Transverse colon (tissue), 4 donors: ENCODE data around the gene STAMBPL1. TPM values are rescaled to one million over a fixed set of nuclear protein-coding genes. Genes with fewer than 3 reads are reported as not detected.

Experiments used
- DNase-seq: peaks from one replicate; pipeline ENCODE4 v3.0.0-alpha.2; 2019
- H3K27ac ChIP-seq, 4 donors: fragments of 200-600 bp; sonication (generic); 2 replicates each; pipeline ENCODE4 v1.5.1; 2016 to 2018; ENCODE audit warnings: inconsistent platforms in 4 of 4
- H3K27me3 ChIP-seq: fragments of 200-600 bp; sonication (generic); 2 replicates; pipeline ENCODE4 v1.5.1; 2017; ENCODE audit warnings: inconsistent platforms
- H3K36me3 ChIP-seq, 4 donors: fragments of 200-600 bp; sonication (generic); 2 replicates each; pipeline ENCODE4 v1.5.1; 2017 to 2019; ENCODE audit warnings: inconsistent platforms in 4 of 4
- H3K4me1 ChIP-seq, 4 donors: fragments of 200-600 bp; sonication (generic); 2 replicates each; pipeline ENCODE4 v1.5.1; 2017 to 2020; ENCODE audit warnings: inconsistent platforms in 4 of 4
- H3K4me3 ChIP-seq, 4 donors: fragments of 200-600 bp; sonication (generic); 1 replicate in 1 of 4; 2 replicates in 3 of 4; pipeline versions ENCODE4 v1.5.1 to v1.6.1; 2017 to 2019; ENCODE audit warnings: inconsistent platforms in 4 of 4
- H3K9me3 ChIP-seq, 2 donors: fragments of 200-600 bp; sonication (generic); 2 replicates each; pipeline ENCODE4 v1.5.1; 2017 to 2019; ENCODE audit warnings: inconsistent platforms in 2 of 2
- CTCF ChIP-seq, 5 experiments: fragments of 200-600 bp in 3 of 5; fragments of 450-650 bp in 2 of 5; sonication (generic) in 3 of 5; IDR thresholded peaks; 1 replicate in 2 of 5; 2 replicates in 3 of 5; pipeline ENCODE4 v1.5.1; 2016 to 2017; ENCODE audit warnings: antibody characterized with exemption in 5 of 5, inconsistent platforms in 3 of 5, mild to moderate bottlenecking in 2 of 5, moderate library complexity in 1 of 5
- EP300 ChIP-seq: sonication (generic); formaldehyde crosslinking; IDR thresholded peaks from one replicate; pipeline ENCODE4 v1.6.1; 2017; ENCODE audit warnings: antibody characterized with exemption, low read depth
- POLR2A ChIP-seq: fragments of 450-650 bp; IDR thresholded peaks from one replicate; pipeline ENCODE4 v1.6.1; 2016; ENCODE audit warnings: antibody characterized with exemption, mild to moderate bottlenecking, moderate library complexity
- POLR2AphosphoS5 ChIP-seq, 3 donors: sonication (generic); formaldehyde crosslinking; IDR thresholded peaks; one replicate each; pipeline ENCODE4 v1.6.1; 2016; ENCODE audit warnings: antibody characterized with exemption in 3 of 3
- WGBS, 2 donors: methylation state at CpG; one replicate each; pipeline ENCODE4 v1.1.5; 2018; ENCODE audit warnings: low coverage in 1 of 2; 5-methylcytosine and 5-hydroxymethylcytosine counted together
- in situ Hi-C, 4 donors: fragments of 200-750 bp; cut with MboI; loops; one replicate each; pipeline versions ENCODE4 v1.15.0 to v1.15.1; 2017; ENCODE audit warnings: low sequenced_read_pairs in 3 of 4, low pct_ligation_motif_present in 1 of 4, low pct_unique_long_range_greater_than_20kb in 1 of 4
- intact Hi-C: fragments of 100-400 bp; cut with DNase I; formaldehyde crosslinking; loops from one replicate; pipeline ENCODE4 v1.15.1; 2023; ENCODE audit warnings: low total_unique reads
- total RNA-seq, 4 donors: library from RNA; depleted of rRNA; stranded (reverse); fragments of >200 nt; gene quantifications; one replicate each; pipeline ENCODE4 v1.1.0, GENCODE V29; 2016

Gene STAMBPL1
- total RNA-seq, 4 donors from 2014 or later: 74.8 to 176 (median 134) TPM

- Histone ChIP-seq H3K36me3 (no peaks in the 10 kb centered on the region), H3K9me3 (no peaks in the 10 kb centered on the region), H3K27me3 (no peaks in the 10 kb centered on the region), H3K27ac (no peak overlapping the region), H3K4me1 (peaks cover 0 to 18% (median 5%) of the 10 kb centered on the region in 4 donors), H3K4me3 (no peak overlapping the region)
- intact Hi-C loops: no loop called here
- in situ Hi-C loops: no loop called here
- WGBS, 2 donors: 76 to 81% methylated on average over 2 of the region's 2 CpGs
- TF ChIP-seq POLR2AphosphoS5 (IDR thresholded peaks at IDR 0.05) (no peak), POLR2A (no peak), EP300 (no peak), CTCF (IDR thresholded peaks at IDR 0.05) (no peak)
- DNase-seq: no peak
These were observed 82.3 kb downstream of the STAMBPL1 start for GRCh38 chr10:88962336-88962735.

DNA sequence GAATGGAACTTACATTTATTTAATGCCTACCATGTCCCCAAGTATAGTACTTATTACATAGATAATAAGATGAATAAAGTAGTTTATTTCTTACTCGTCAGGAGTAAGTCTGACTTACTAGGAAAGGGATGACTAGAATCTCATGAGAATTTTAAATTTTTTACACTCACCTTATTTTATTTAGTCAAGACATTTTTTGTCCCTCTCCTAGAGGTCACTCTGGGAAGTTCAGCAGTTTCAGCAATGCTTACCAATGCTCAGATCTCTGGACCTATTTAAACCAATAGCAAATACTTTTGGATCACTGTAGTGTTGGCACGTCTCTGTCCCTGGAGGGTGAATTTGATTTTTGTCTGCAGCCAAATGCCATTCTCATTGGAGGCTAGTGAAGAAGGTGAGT lies 83.3 kb downstream of the STAMBPL1 start:
- WGBS, 2 donors: 97 to 100% methylated on average over 2 of the region's 2 CpGs
- Histone ChIP-seq H3K36me3 (no peaks in the 10 kb centered on the region), H3K27ac (no peak overlapping the region), H3K4me3 (no peak overlapping the region), H3K27me3 (no peaks in the 10 kb centered on the region), H3K4me1 (peaks cover 0 to 18% (median 5%) of the 10 kb centered on the region in 4 donors), H3K9me3 (no peaks in the 10 kb centered on the region)
- in situ Hi-C loops (no loop called here), intact Hi-C loops (no loop called here)
- DNase-seq: no peak
- TF ChIP-seq EP300 (no peak), CTCF (IDR thresholded peaks at IDR 0.05) (no peak), POLR2AphosphoS5 (IDR thresholded peaks at IDR 0.05) (no peak)

DNA sequence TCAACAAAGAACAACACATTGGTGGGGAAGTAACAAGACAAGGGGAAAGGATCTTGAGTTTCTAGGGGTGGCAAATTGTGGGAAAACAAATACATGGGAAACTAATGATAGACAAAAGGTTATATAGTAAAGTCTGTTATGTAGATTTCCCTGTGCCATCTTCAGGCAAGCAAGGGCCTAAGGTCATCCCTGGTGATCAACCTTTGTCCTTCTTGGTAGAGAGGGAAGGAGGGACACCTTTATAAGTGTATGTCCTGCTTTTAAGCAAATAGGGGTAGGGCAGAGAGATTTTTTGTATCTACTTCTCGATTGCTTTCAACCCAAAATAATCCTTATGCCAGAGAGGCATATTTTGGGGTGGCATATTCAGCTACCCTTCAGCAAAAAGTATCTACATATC lies 84.3 kb downstream of the STAMBPL1 start:
- in situ Hi-C loops (no loop called here), intact Hi-C loops (no loop called here)
- Histone ChIP-seq H3K27ac (no peak overlapping the region), H3K4me3 (no peak overlapping the region), H3K4me1 (peaks cover 0 to 18% (median 5%) of the 10 kb centered on the region in 4 donors), H3K36me3 (no peaks in the 10 kb centered on the region), H3K27me3 (no peaks in the 10 kb centered on the region), H3K9me3 (no peaks in the 10 kb centered on the region)
- TF ChIP-seq EP300: no peak
- TF ChIP-seq CTCF (IDR thresholded peaks at IDR 0.05): no peak
- TF ChIP-seq POLR2AphosphoS5 (IDR thresholded peaks at IDR 0.05): no peak
- no peak for TF ChIP-seq POLR2A
- WGBS, 2 donors: 83% methylated on average over 1 of the region's 1 CpG; no CpG with 5 or more reads in 1 of the 2 donors
- no peak for DNase-seq

DNA sequence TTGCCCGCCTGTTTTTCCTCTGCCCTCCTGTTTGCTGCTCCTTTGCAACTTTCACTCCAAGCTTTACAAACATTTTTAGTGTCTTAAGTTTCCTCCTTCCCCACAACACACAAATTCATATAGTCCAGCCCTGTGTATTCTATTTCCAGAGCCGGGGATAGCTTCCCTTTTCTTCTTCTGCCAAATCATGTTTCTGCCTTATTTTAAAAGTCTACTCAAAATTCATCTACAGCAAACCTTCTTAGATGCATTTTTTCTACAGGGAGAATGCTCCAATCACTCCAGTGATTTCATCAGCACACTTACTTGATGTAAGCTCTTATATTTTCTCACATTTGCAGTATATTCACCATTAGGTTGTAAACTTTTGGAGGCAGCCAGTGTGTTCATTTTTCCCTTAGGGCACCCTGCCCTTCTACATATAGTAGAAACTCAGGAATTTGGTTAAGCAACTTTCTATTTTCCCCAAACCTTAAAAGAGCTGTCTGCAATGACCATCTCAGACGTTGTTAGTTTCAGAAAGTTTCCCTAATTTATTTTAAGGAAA lies 84.9 kb downstream of the STAMBPL1 start:
- no peaks in the 10 kb centered on the region for H3K27me3 ChIP-seq
- H3K27ac ChIP-seq: no peak overlapping the region
- TF ChIP-seq POLR2A (no peak), CTCF (IDR thresholded peaks at IDR 0.05) (no peak), EP300 (no peak), POLR2AphosphoS5 (IDR thresholded peaks at IDR 0.05) (no peak)
- H3K9me3 ChIP-seq: no peaks in the 10 kb centered on the region
- intact Hi-C loops (no loop called here), in situ Hi-C loops (no loop called here)
- peaks cover 0 to 18% (median 5%) of the 10 kb centered on the region in 4 donors for H3K4me1 ChIP-seq
- no peaks in the 10 kb centered on the region for H3K36me3 ChIP-seq
- no peak for DNase-seq
- no peak overlapping the region for H3K4me3 ChIP-seq
- 71 to 79% methylated on average over 3 of the region's 3 CpGs for WGBS, 2 donors
